ENCODE data around the gene ANO9.
A peak's percentile ranks its signal among the peaks of the same experiment; 100 is the strongest.

DNA sequence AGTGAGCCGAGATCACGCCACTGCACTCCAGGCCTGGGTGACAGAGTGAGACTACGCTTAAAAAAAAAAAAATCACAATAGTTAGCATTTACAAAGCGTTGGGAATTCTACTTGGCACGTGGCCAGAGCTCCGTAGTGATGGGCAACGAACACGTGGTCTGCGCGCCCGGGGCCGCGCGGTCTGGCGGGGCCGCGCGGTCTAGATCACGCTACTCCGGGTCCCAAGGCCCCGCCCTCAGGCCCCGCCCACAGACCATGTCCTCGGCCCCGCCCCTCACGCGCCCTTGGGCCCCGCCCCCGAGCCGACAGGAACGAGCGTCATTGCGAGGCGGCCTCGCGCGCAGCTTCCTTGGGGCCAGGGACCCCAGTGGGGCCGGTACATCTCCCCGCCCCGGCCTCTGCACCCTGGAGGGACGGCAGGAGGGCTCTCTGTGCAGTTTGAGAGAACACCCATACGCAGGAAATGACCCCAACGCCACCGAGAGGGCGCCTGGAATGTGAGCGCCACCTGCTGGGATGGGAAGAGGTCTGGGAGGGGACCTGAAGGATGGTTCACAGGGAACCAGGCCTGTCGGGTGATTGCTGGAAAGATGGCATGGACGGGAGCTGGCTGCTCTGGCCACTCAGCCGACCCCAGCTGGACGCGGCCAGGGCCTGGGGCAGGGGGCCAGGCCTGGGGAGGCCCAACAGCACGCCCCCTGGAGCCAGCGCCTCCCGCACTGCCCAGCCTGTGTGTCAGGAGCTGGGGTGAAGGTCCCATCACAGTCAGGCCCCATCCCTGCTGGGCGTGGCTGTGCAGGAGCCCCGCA is 6.3 kb upstream of the ANO9 start:
- TF ChIP-seq POLR2A (IDR thresholded peaks at IDR 0.05) (no peak), CTCF (IDR thresholded peaks at IDR 0.05) (peak in 5 of 7 experiments; percentile 70 to 96 (median 84)), EP300 (IDR thresholded peaks at IDR 0.05) (no peak)

Measured in stomach (tissue), 4 donors.